ENCODE measurements around the gene ABI3BP. TPM values are rescaled to one million over a fixed set of nuclear protein-coding genes. Genes with fewer than 3 reads are reported as not detected.

ABI3BP gene
- total RNA-seq, 1 experiment from 2014 or later, result 0.15 TPM

- TF ChIP-seq CTCF (IDR thresholded peaks at IDR 0.05 in 2 of 3, conservative IDR thresholded peaks at IDR 0.05 in 1 of 3; ENCODE audit: borderline replicate concordance in 1 of 3, insufficient read depth in 1 of 3, low read depth in 2 of 3, low read length in 2 of 3) (no peak), ELF1 (IDR thresholded peaks at IDR 0.05; ENCODE audit: borderline replicate concordance, low read depth) (peak; percentile 79), POLR2A (IDR thresholded peaks at IDR 0.05; ENCODE audit: borderline replicate concordance, extremely low read depth, insufficient read depth, insufficient read length) (peak; percentile 77)
These were observed 284.0 kb downstream of the ABI3BP start, which contains the start of gene TFG (continued) for GRCh38 chr3:100708989-100709841.

- Histone ChIP-seq H3K27me3 (ENCODE audit: insufficient read depth, low read length) (no peaks in the 10 kb centered on the region), H2AFZ (ENCODE audit: low read depth, low read length, poor library complexity, severe bottlenecking) (peak overlapping the region; percentile 24), H3K9me2 (ENCODE audit: insufficient read depth) (no peaks in the 10 kb centered on the region), H3K79me2 (ENCODE audit: insufficient read depth, low read length) (peaks cover 39% of the 10 kb centered on the region), H3K9me3 (ENCODE audit: control insufficient read depth in 1 of 2, insufficient read depth in 1 of 2, low read depth in 1 of 2, low read length in 2 of 2) (no peaks in the 10 kb centered on the region), H4K20me1 (ENCODE audit: insufficient read depth) (peaks cover 21% of the 10 kb centered on the region; the same call in 1 of the 2 replicates), H3K27ac (ENCODE audit: low read depth, low read length) (peak overlapping the region; percentile 91), H3K9ac (ENCODE audit: low read length) (peak overlapping the region; percentile 81), H3K36me3 (ENCODE audit: control insufficient read depth in 1 of 2, insufficient read depth in 2 of 2, low read length in 2 of 2) (peaks cover 3 to 11% of the 10 kb centered on the region in 2 experiments; a peak in 2 of 4 replicates), H3K4me1 (ENCODE audit: control insufficient read depth in 1 of 2, insufficient read depth in 2 of 2, low read length in 2 of 2) (peaks cover 5 to 17% of the 10 kb centered on the region in 2 experiments; a peak in 3 of 4 replicates), H3K4me2 (ENCODE audit: low read length) (peak overlapping the region; percentile 83), H3K4me3 (replicated peaks in 1 of 2; ENCODE audit: low read depth in 1 of 2, low read length in 2 of 2) (peak overlapping the region; percentile 78 to 92)
- no peak; the same call in 1 of the 2 replicates for ATAC-seq
- DNase-seq (ENCODE audit: low read depth, low spot score), result no peak
- no peak for TF ChIP-seq EZH2 (IDR thresholded peaks at IDR 0.05)
- TF ChIP-seq SRF (IDR thresholded peaks at IDR 0.05; ENCODE audit: low read depth), result no peak
- TF ChIP-seq JUND (IDR thresholded peaks at IDR 0.05), result peak; percentile 13; the same call in 1 of the 2 replicates
- TF ChIP-seq SIN3A (IDR thresholded peaks at IDR 0.05; ENCODE audit: low read depth), result peak; percentile 35; the same call in 1 of the 2 replicates
- 0 out of 2 replicates have a peak, but pooled peaks have one; percentile 10 for TF ChIP-seq MAX (IDR thresholded peaks at IDR 0.05)
- intact Hi-C loops (cut with micrococcal nuclease), result no loop called here
- ChIA-PET RAD21 (ENCODE audit: low non-redundant PET in 1 of 2, low total read pairs in 2 of 2, uncharacterized antibody in 2 of 2, unreplicated experiment in 2 of 2) (no interaction called here), CTCF (no interaction called here), POLR2A (interaction anchor here (1.0 kb wide), 1 partner anchor 19 kb away, joined by 3 read pairs; no protein-coding TSS in a partner anchor)
- BruUV-seq (replicated peaks), result TSS peak; percentile 99
These were observed 284.6 kb downstream of the ABI3BP start for GRCh38 chr3:100708644-100708988.
